A549 (cell line): ENCODE measurements around the gene MPPED1. TPM values are rescaled to one million over a fixed set of nuclear protein-coding genes. Genes with fewer than 3 reads are reported as not detected.

Experiments used
- ATAC-seq, 2 experiments: fragments of 200-7000 bp in 1 of 2; fragments of >200 bp in 1 of 2; cut with Nextera tagmentation in 1 of 2; cut with Tn5 transposase in 1 of 2; 3 replicates each; pipeline versions ENCODE4 v1.8.0 to v1.9.1; 2018 to 2020; ENCODE audit warnings: mild to moderate bottlenecking in 1 of 2, moderate library complexity in 1 of 2
- CTCF ChIA-PET: fragments of 300-600 bp; sonication (Branson Sonifier 250); formaldehyde crosslinking; extraction: SDS; loops from one replicate; lab custom pipeline; 2021; ENCODE audit warnings: antibody characterized with exemption, inconsistent platforms; lab: Yijun Ruan, JAX
- POLR2A ChIA-PET: fragments of 350-600 bp; formaldehyde crosslinking; extraction: SDS; loops from one replicate; lab custom pipeline; 2021; ENCODE audit warnings: antibody characterized with exemption, inconsistent platforms; lab: Yijun Ruan, JAX
- DNase-seq, 2 experiments: peaks; one replicate each; pipeline versions ENCODE4 v3.0.0 to v3.0.0-alpha.2; 2011 to 2016; ENCODE audit warnings: low read depth in 1 of 2, low spot score in 1 of 2
- FAIRE-seq: peaks from 2 replicates; lab custom pipeline; 2011; peaks lifted over from hg19 to GRCh38; lab: Jason Lieb, UNC
- H3K27ac ChIP-seq, 2 experiments: fragments of >200 bp; sonication (Bioruptor Twin); formaldehyde crosslinking; 3 replicates each; pipeline ENCODE4 v1.5.1; 2016 to 2017
- H3K4me1 ChIP-seq: fragments of >200 bp; sonication (Bioruptor Twin); formaldehyde crosslinking; 3 replicates; pipeline ENCODE4 v1.6.1; 2016
- H3K4me2 ChIP-seq: fragments of >200 bp; sonication (Bioruptor Twin); formaldehyde crosslinking; 3 replicates; pipeline ENCODE4 v1.6.1; 2016
- H3K4me3 ChIP-seq: fragments of >200 bp; sonication (Bioruptor Twin); formaldehyde crosslinking; 3 replicates; pipeline ENCODE4 v1.5.1; 2016
- H3K9me3 ChIP-seq: fragments of >200 bp; sonication (Bioruptor Twin); formaldehyde crosslinking; 3 replicates; pipeline ENCODE4 v1.6.1; 2016
- CBX8 ChIP-seq: fragments of 200-600 bp; sonication (generic); IDR thresholded peaks from 2 replicates; pipeline ENCODE4 v1.6.1; 2016
- CHD4 ChIP-seq: fragments of 200-600 bp; sonication (generic); IDR thresholded peaks from 2 replicates; pipeline ENCODE4 v1.6.1; 2016; ENCODE audit warnings: antibody characterized with exemption, mild to moderate bottlenecking, borderline replicate concordance
- EHF ChIP-seq: fragments of 250-450 bp; sonication (Bioruptor Pico); IDR thresholded peaks from 2 replicates; pipeline ENCODE4 v1.5.0; 2020; ENCODE audit warnings: mild to moderate bottlenecking
- ESRRA ChIP-seq: fragments of 150-350 bp; IDR thresholded peaks from 2 replicates; pipeline ENCODE4 v1.6.1; 2014; ENCODE audit warnings: mild to moderate bottlenecking, low read length, borderline replicate concordance
- FOSB ChIP-seq: fragments of 250-450 bp; sonication (Bioruptor Pico); IDR thresholded peaks from 2 replicates; pipeline ENCODE4 v1.5.0; 2020; ENCODE audit warnings: mild to moderate bottlenecking, moderate library complexity
- FOSL2 ChIP-seq, 2 experiments: fragments of 450-650 bp in 1 of 2; fragments of >200 bp in 1 of 2; sonication (Bioruptor Twin) in 1 of 2; formaldehyde crosslinking; IDR thresholded peaks; 2 replicates each; pipeline versions ENCODE4 v1.5.0 to v1.6.1; 2016 to 2020; ENCODE audit warnings: mild to moderate bottlenecking in 1 of 2, moderate library complexity in 1 of 2
- HOXB13 ChIP-seq: fragments of 250-450 bp; sonication (Bioruptor Pico); IDR thresholded peaks from 2 replicates; pipeline ENCODE4 v1.5.0; 2020; ENCODE audit warnings: low read depth, mild to moderate bottlenecking, moderate library complexity
- HOXB5 ChIP-seq: fragments of 250-450 bp; sonication (Bioruptor Pico); IDR thresholded peaks from 2 replicates; pipeline ENCODE4 v1.5.0; 2020; ENCODE audit warnings: mild to moderate bottlenecking, moderate library complexity
- KDM1A ChIP-seq: fragments of 200-600 bp; sonication (generic); IDR thresholded peaks from 2 replicates; pipeline ENCODE4 v1.6.1; 2016; ENCODE audit warnings: low read depth, mild to moderate bottlenecking
- KDM5A ChIP-seq: fragments of 200-600 bp; sonication (generic); IDR thresholded peaks from 2 replicates; pipeline ENCODE4 v1.6.1; 2016; ENCODE audit warnings: antibody characterized with exemption, mild to moderate bottlenecking
- MAZ ChIP-seq: fragments of 150-350 bp; IDR thresholded peaks from 2 replicates; pipeline ENCODE4 v1.6.1; 2014; ENCODE audit warnings: antibody characterized with exemption, low read depth, low read length, borderline replicate concordance
- NFE2L2 ChIP-seq: fragments of 150-350 bp; conservative IDR thresholded peaks from 2 replicates; pipeline ENCODE4 v1.6.1; 2014; ENCODE audit warnings: low read length
- NR3C1 ChIP-seq: fragments of >200 bp; sonication (Bioruptor Twin); formaldehyde crosslinking; IDR thresholded peaks from 3 replicates; pipeline ENCODE4 v1.6.1; 2017
- PHF8 ChIP-seq: fragments of 200-600 bp; sonication (generic); IDR thresholded peaks from 2 replicates; pipeline ENCODE4 v1.6.1; 2016; ENCODE audit warnings: low read depth, mild to moderate bottlenecking, antibody characterized with exemption, moderate library complexity, borderline replicate concordance
- POLR2AphosphoS2 ChIP-seq: conservative IDR thresholded peaks from 2 replicates; pipeline ENCODE4 v1.6.1; 2012; ENCODE audit warnings: low read length, improper control_type of control experiment, inconsistent platforms
- RCOR1 ChIP-seq: fragments of 150-350 bp; IDR thresholded peaks from 2 replicates; pipeline ENCODE4 v1.6.1; 2014; ENCODE audit warnings: antibody characterized with exemption, low read length, low read depth
- RNF2 ChIP-seq: fragments of 200-600 bp; sonication (generic); IDR thresholded peaks from 2 replicates; pipeline ENCODE4 v1.6.1; 2016; ENCODE audit warnings: low read depth, mild to moderate bottlenecking, antibody characterized with exemption, moderate library complexity, borderline replicate concordance
- ZC3H11A ChIP-seq: fragments of 450-650 bp; IDR thresholded peaks from 2 replicates; pipeline ENCODE4 v1.6.1; 2014; ENCODE audit warnings: antibody characterized with exemption, mild to moderate bottlenecking
- ZNF302 ChIP-seq: fragments of 250-450 bp; sonication (Bioruptor Pico); IDR thresholded peaks from 2 replicates; pipeline ENCODE4 v1.9.0; 2021; ENCODE audit warnings: inconsistent platforms, mild to moderate bottlenecking, moderate library complexity
- ZSCAN20 ChIP-seq: fragments of 250-450 bp; sonication (Bioruptor Pico); IDR thresholded peaks from 2 replicates; pipeline ENCODE4 v1.8.0; 2022; ENCODE audit warnings: mild to moderate bottlenecking, moderate library complexity
- WGBS: methylation state at CpG from one replicate; pipeline ENCODE4 v1.1.6; 2017; ENCODE audit errors: missing lambda C conversion rate; 5-methylcytosine and 5-hydroxymethylcytosine counted together
- polyA plus RNA-seq, 4 experiments: library from polyadenylated mRNA; depleted of rRNA in 3 of 4; stranded (reverse); fragments of >200 nt; fragmentation: RNase III in 1 of 4; extraction: RNeasy Plus Mini Kit Qiagen cat#74134 plus additional on column Dnase treatment in 1 of 4; gene quantifications; 2 replicates in 3 of 4; 3 replicates in 1 of 4; pipeline ENCODE4 v1.2.3, GENCODE V29; 2011 to 2017
- TF ChIP-seq, protein P1 (sequence below): fragments of >200 bp; sonication (Bioruptor Twin); formaldehyde crosslinking; IDR thresholded peaks from 3 replicates; pipeline ENCODE4 v1.6.1; 2016
- TF ChIP-seq, protein P2 (sequence below): fragments of >200 bp; sonication (Bioruptor Twin); formaldehyde crosslinking; IDR thresholded peaks from 3 replicates; pipeline ENCODE4 v1.5.1; 2016
- TF ChIP-seq, protein P3 (sequence below): fragments of 250-450 bp; sonication (Bioruptor Pico); IDR thresholded peaks from 2 replicates; pipeline ENCODE4 v1.5.0; 2020; ENCODE audit warnings: low read depth, mild to moderate bottlenecking, moderate library complexity
- TF ChIP-seq, protein P4 (sequence below): fragments of 250-450 bp; sonication (Bioruptor Pico); IDR thresholded peaks from 2 replicates; pipeline ENCODE4 v1.5.0; 2021; ENCODE audit warnings: mild to moderate bottlenecking, moderate library complexity, borderline replicate concordance

The MPPED1 gene
- polyA plus RNA-seq, 2 of the 4 experiments (the other 2 are of a cell fraction) = not detected

DNA sequence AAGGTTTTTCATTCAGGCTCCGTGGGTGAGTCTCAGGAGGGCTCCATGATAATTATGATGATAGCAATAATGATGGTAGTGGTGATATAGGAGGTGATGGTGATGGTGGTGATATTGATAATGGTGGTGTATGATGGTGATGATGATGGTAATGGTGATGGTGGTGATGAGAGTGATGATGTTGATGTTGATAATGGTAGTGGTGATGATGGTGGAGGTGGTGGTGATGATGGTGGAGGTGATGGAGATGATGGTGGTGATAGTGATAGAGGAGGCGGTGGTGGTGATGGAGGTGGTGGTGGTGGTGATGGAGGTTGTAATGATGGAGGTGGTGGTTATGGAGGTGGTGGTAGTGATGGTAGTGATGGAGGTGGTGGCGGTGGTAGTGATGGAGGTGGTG is 79.4 kb downstream of the MPPED1 start (continued):
- no peak for TF ChIP-seq HOXB13
- no peak for TF ChIP-seq MAZ
- TF ChIP-seq, protein P1, sequence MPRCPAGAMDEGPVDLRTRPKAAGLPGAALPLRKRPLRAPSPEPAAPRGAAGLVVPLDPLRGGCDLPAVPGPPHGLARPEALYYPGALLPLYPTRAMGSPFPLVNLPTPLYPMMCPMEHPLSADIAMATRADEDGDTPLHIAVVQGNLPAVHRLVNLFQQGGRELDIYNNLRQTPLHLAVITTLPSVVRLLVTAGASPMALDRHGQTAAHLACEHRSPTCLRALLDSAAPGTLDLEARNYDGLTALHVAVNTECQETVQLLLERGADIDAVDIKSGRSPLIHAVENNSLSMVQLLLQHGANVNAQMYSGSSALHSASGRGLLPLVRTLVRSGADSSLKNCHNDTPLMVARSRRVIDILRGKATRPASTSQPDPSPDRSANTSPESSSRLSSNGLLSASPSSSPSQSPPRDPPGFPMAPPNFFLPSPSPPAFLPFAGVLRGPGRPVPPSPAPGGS = no peak
- TF ChIP-seq, all 56 proteins: peak for 0

DNA sequence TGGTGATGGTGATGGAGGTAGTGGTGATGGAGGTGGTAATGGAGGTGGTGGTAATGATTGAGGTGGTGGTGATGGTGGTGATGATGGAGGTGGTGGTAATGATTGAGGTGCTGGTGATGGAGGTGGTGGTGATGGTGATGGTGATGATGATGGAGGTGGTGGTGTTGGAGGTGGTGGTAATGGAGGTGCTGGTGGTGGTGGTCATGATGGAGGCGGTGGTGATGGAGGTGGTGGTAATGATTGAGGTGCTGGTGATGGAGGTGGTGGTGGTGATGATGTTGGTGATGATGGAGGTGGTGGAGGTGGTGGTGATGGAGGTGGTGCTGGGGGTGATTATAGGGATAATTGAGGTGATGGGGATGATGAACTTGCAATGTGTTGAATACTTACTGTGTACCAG is 79.9 kb downstream of the MPPED1 start:
- Histone ChIP-seq H3K4me1 (no peaks in the 10 kb centered on the region), H3K4me2 (no peak overlapping the region), H3K4me3 (no peak overlapping the region), H3K9me3 (no peaks in the 10 kb centered on the region), H3K27ac (no peak overlapping the region)
- TF ChIP-seq CHD4 = no peak
- no peak for TF ChIP-seq RNF2
- TF ChIP-seq NFE2L2 = no peak
- no peak for TF ChIP-seq RCOR1
- FAIRE-seq (no peak), ATAC-seq (no peak), DNase-seq (no peak)
- WGBS = 20% methylated on average over 1 of the region's 1 CpG
- ChIA-PET CTCF (no interaction called here), POLR2A (interaction anchor here (0.5 kb wide), 1 partner anchor 28 kb away, joined by 3 read pairs; no protein-coding TSS in a partner anchor)

DNA sequence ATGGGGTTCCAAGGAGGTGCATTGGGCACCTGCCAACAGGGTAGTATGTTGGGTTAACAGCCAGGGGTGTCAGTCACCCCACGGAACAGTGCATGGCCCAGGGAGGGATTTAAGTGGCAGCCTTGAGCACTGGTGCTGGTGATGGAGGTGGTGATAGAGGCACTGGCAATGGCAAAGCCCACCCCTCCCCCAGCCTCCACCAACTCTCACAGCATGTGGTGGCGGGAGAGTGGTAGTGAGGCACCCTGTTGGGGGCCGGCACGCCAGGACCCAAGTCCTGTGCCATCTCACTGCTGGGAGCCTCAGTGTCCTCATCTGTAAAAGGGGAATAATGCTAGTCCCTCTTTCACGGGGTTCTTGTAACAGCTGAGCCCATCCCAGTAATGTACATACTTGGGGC is 81.5 kb downstream of the MPPED1 start:
- CTCF ChIA-PET = no interaction called here
- no peak for ATAC-seq
- POLR2A ChIA-PET = no interaction called here
- Histone ChIP-seq H3K4me1 (no peaks in the 10 kb centered on the region), H3K4me3 (no peak overlapping the region), H3K4me2 (no peak overlapping the region), H3K9me3 (no peaks in the 10 kb centered on the region), H3K27ac (no peak overlapping the region)
- no peak for DNase-seq
- no peak for FAIRE-seq
- TF ChIP-seq ZSCAN20 (CRISPR knock-in tag) (no peak), MAZ (no peak), POLR2AphosphoS2 (no peak), KDM5A (no peak)
- TF ChIP-seq, protein P2, sequence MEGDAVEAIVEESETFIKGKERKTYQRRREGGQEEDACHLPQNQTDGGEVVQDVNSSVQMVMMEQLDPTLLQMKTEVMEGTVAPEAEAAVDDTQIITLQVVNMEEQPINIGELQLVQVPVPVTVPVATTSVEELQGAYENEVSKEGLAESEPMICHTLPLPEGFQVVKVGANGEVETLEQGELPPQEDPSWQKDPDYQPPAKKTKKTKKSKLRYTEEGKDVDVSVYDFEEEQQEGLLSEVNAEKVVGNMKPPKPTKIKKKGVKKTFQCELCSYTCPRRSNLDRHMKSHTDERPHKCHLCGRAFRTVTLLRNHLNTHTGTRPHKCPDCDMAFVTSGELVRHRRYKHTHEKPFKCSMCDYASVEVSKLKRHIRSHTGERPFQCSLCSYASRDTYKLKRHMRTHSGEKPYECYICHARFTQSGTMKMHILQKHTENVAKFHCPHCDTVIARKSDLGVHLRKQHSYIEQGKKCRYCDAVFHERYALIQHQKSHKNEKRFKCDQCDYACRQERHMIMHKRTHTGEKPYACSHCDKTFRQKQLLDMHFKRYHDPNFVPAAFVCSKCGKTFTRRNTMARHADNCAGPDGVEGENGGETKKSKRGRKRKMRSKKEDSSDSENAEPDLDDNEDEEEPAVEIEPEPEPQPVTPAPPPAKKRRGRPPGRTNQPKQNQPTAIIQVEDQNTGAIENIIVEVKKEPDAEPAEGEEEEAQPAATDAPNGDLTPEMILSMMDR = no peak
- WGBS = 4% methylated on average over 5 of the region's 5 CpGs

DNA sequence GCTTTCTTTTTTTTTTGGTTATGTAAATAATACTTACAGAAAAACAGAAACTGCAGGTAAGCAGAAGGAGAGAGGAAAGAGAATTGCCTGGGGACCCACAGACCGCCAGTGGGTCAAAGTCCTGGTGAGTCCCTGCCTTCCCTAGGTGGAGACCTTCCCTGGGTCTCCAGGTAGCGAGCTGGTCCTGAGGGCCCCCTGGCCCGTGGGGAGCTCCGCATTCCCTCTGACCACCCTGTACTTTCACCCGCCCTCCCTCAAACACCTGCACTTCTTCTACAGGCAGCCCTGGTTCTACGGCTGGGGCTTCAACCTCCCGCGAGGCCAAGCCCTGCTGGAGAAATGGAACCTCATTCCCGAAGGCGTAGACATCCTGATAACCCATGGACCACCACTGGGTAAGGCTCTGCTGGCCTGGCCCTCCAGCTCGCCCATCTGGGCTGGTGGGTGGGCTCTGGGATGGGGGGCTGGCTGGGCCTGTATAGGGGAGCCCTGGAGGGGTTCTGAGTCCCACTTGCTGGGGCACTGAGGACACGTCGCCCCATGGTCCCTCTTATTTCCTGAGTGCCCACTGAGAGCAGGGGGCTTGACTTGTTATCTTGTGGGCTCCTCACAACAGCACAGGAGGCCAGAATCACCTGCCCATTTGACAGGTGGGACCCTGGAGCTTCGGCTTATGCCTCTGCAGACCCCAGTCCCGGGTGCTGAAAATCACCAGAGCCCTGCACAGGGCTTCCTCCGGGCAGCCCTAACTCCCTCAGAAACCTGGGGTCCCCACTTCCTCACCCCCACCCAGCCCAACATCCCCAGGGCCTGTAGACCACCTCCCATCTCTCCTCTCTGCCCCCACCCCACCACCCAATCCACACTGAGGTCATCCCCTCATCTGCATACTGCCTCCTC is 86.4 kb downstream of the MPPED1 start:
- POLR2A ChIA-PET = no interaction called here
- no peak overlapping the region for H3K4me3 ChIP-seq
- ATAC-seq (no peak), FAIRE-seq (no peak), DNase-seq (no peak)
- H3K4me2 ChIP-seq = no peak overlapping the region
- H3K4me1 ChIP-seq = no peaks in the 10 kb centered on the region
- 49% methylated on average over 12 of the region's 16 CpGs for WGBS
- CTCF ChIA-PET = interaction anchor here (1.0 to 1.4 kb wide), 2 partner anchors 17 to 26 kb away, joined by 3 read pairs; no protein-coding TSS in a partner anchor
- no peaks in the 10 kb centered on the region for H3K9me3 ChIP-seq
- no peak overlapping the region for H3K27ac ChIP-seq
- TF ChIP-seq, protein P3, sequence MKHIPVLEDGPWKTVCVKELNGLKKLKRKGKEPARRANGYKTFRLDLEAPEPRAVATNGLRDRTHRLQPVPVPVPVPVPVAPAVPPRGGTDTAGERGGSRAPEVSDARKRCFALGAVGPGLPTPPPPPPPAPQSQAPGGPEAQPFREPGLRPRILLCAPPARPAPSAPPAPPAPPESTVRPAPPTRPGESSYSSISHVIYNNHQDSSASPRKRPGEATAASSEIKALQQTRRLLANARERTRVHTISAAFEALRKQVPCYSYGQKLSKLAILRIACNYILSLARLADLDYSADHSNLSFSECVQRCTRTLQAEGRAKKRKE (CRISPR knock-in tag) = no peak
- no peak for TF ChIP-seq HOXB13
- no peak for TF ChIP-seq NFE2L2
- no peak for TF ChIP-seq FOSB (CRISPR knock-in tag)
- TF ChIP-seq PHF8 = no peak
- TF ChIP-seq EHF (CRISPR knock-in tag) = no peak
- TF ChIP-seq HOXB5 = no peak
- no peak for TF ChIP-seq ZC3H11A
- TF ChIP-seq, protein P4, sequence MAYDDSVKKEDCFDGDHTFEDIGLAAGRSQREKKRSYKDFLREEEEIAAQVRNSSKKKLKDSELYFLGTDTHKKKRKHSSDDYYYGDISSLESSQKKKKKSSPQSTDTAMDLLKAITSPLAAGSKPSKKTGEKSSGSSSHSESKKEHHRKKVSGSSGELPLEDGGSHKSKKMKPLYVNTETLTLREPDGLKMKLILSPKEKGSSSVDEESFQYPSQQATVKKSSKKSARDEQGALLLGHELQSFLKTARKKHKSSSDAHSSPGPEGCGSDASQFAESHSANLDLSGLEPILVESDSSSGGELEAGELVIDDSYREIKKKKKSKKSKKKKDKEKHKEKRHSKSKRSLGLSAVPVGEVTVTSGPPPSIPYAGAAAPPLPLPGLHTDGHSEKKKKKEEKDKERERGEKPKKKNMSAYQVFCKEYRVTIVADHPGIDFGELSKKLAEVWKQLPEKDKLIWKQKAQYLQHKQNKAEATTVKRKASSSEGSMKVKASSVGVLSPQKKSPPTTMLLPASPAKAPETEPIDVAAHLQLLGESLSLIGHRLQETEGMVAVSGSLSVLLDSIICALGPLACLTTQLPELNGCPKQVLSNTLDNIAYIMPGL (CRISPR knock-in tag) = no peak
- no peak for TF ChIP-seq CBX8
- TF ChIP-seq, protein P1 = no peak
- no peak for TF ChIP-seq FOSL2 (IDR thresholded peaks at IDR 0.05)
- TF ChIP-seq FOSL2 (CRISPR knock-in tag; IDR thresholded peaks at IDR 0.05) = no peak
- no peak for TF ChIP-seq KDM1A
- no peak for TF ChIP-seq ZNF302 (CRISPR knock-in tag)
- no peak for TF ChIP-seq NR3C1
- TF ChIP-seq ESRRA = no peak
